ENCODE results near the gene OLR1. TPM values are rescaled to one million over a fixed set of nuclear protein-coding genes. Genes with fewer than 3 reads are reported as not detected.

OLR1 gene
- total and polyA plus RNA-seq, 2 of the 4 experiments (the other 2 are of a cell fraction) = 3.2 to 4.1 TPM

GRCh38 chr12:10182354-10183049 is 10.6 kb upstream of the OLR1 start:
- ChIA-PET CTCF (interaction anchor here (0.6 to 0.7 kb wide), 4 partner anchors 29 to 1501 kb away, joined by 3 to 10 read pairs (median 3); no protein-coding TSS in a partner anchor), POLR2A (ENCODE audit: unreplicated experiment) (no interaction called here)
- intact Hi-C loops (cut with micrococcal nuclease) (no loop called here), in situ Hi-C loops (cut with MboI; ENCODE audit: low sequenced_read_pairs) (no loop called here), dilution Hi-C loops (cut with HindIII; ENCODE audit: low sequenced_read_pairs, unreplicated experiment) (no loop called here)
- Histone ChIP-seq H4K91ac (ENCODE audit: insufficient read depth, low read depth, low read length) (peak overlapping the region; percentile 92), H2AK9ac (replicated peaks; ENCODE audit: low read depth, low read length, poor library complexity) (no peak overlapping the region), H2BK120ac (ENCODE audit: low read depth, low read length) (peak overlapping the region; percentile 90), H3K56ac (ENCODE audit: extremely low read depth, insufficient read depth, low read length) (peak overlapping the region; percentile 69), H2BK5ac (ENCODE audit: low read depth, low read length, poor library complexity, severe bottlenecking) (peak overlapping the region; percentile 90), H3K36me3 (ENCODE audit: control insufficient read depth, insufficient read depth, low read length) (no peaks in the 10 kb centered on the region), H4K8ac (ENCODE audit: low read depth in 2 of 2, low read length in 2 of 2) (peak overlapping the region; percentile 74 to 88), H3K14ac (replicated peaks; ENCODE audit: low read depth, low read length) (peak overlapping the region; percentile 83), H3K9ac (ENCODE audit: low read depth, low read length) (no peak overlapping the region), H2AK5ac (ENCODE audit: low read depth, low read length) (peak overlapping the region; percentile 92), H3K27me3 (ENCODE audit: control insufficient read depth, insufficient read depth, low read length) (no peaks in the 10 kb centered on the region), H3K9me1 (ENCODE audit: insufficient read depth, low read length) (peaks cover 8% of the 10 kb centered on the region), H2BK15ac (ENCODE audit: low read depth, low read length) (peak overlapping the region; percentile 99), H4K20me1 (ENCODE audit: insufficient read depth, low read length) (no peaks in the 10 kb centered on the region), H3K9me3 (ENCODE audit: control insufficient read depth, insufficient read depth, low read length) (no peaks in the 10 kb centered on the region), H3K4me2 (ENCODE audit: low read depth, low read length) (peak overlapping the region; percentile 44; the same call in 1 of the 2 replicates), H3K23ac (ENCODE audit: low read depth, low read length) (peak overlapping the region; percentile 76), H3K4ac (ENCODE audit: low read depth, low read length) (peak overlapping the region; percentile 87), H2BK20ac (ENCODE audit: low read depth, low read length) (peak overlapping the region; percentile 90), H4K5ac (ENCODE audit: low read depth, low read length) (peak overlapping the region; percentile 99), H3K27ac (ENCODE audit: insufficient read depth, low read length) (peak overlapping the region; percentile 88), H3K4me3 (ENCODE audit: insufficient read depth, low read depth, low read length) (no peak overlapping the region), H3K4me1 (ENCODE audit: control insufficient read depth, insufficient read depth, low read length) (peaks cover 28% of the 10 kb centered on the region), H2AFZ (replicated peaks; ENCODE audit: low read length, poor library complexity) (no peak overlapping the region), H3K79me1 (ENCODE audit: low read depth in 1 of 2, low read length in 2 of 2) (0 out of 4 replicates have a peak, but pooled peaks cover 0 to 4% of the 10 kb centered on the region in 2 experiments), H3K18ac (ENCODE audit: low read depth, low read length) (peak overlapping the region; percentile 88)
- BruUV-seq (replicated peaks) = no TSS peak
- WGBS, 2 experiments (ENCODE audit: extremely low coverage in 2 of 2, insufficient read length in 1 of 2) = no CpG with 5 or more reads among the region's 5 CpGs
- DNase-seq (peak; percentile 92), ATAC-seq (ENCODE audit: low read depth) (peak; percentile 63)
- TF ChIP-seq POLR2A (IDR thresholded peaks at IDR 0.05; ENCODE audit: low read depth, low read length) = no peak
- TF ChIP-seq RFX5 (IDR thresholded peaks at IDR 0.05; ENCODE audit: low read depth, low read length) = no peak
- no peak for TF ChIP-seq MAZ (IDR thresholded peaks at IDR 0.05; ENCODE audit: borderline replicate concordance, low read depth, low read length)
- no peak for TF ChIP-seq CTCF (conservative IDR thresholded peaks at IDR 0.05; ENCODE audit: low read depth, low read length)
- TF ChIP-seq CEBPB (IDR thresholded peaks at IDR 0.05; ENCODE audit: low read depth, low read length) = peak; percentile 94
- TF ChIP-seq FOS (IDR thresholded peaks at IDR 0.05; ENCODE audit: low read depth, low read length) = peak; percentile 90
- peak; percentile 25; the same call in 1 of the 2 replicates for TF ChIP-seq BHLHE40 (IDR thresholded peaks at IDR 0.05; ENCODE audit: low read depth, low read length)
- no peak for TF ChIP-seq ELK1 (IDR thresholded peaks at IDR 0.05; ENCODE audit: borderline replicate concordance, low read depth, low read length)
- peak; percentile 71 for TF ChIP-seq MAFK (IDR thresholded peaks at IDR 0.05; ENCODE audit: low read depth, low read length)
- no peak for TF ChIP-seq SMC3 (IDR thresholded peaks at IDR 0.05; ENCODE audit: low read depth, low read length)
- no peak for TF ChIP-seq RCOR1 (IDR thresholded peaks at IDR 0.05; ENCODE audit: insufficient replicate concordance, low read length)
- no peak for TF ChIP-seq CHD1 (IDR thresholded peaks at IDR 0.05; ENCODE audit: low read depth, low read length)
- TF ChIP-seq MXI1 (IDR thresholded peaks at IDR 0.05; ENCODE audit: borderline replicate concordance, low read depth, low read length) = no peak
- no peak for TF ChIP-seq USF2 (IDR thresholded peaks at IDR 0.05; ENCODE audit: low read depth, low read length)
- TF ChIP-seq RAD21 (IDR thresholded peaks at IDR 0.05; ENCODE audit: low read length) = no peak

Measured in IMR-90 (cell line).